Measurements from ENCODE around the gene NME3.

GRCh38 chr16:1817716-1818115 lies 46.4 kb upstream of the NME3 start:
- no peak for TF ChIP-seq CTCF (conservative IDR thresholded peaks at IDR 0.05; ENCODE audit: low read depth, low read length)
- no peak for TF ChIP-seq RAD21 (IDR thresholded peaks at IDR 0.05; ENCODE audit: low read length)
- no peak for TF ChIP-seq FOS (IDR thresholded peaks at IDR 0.05; ENCODE audit: low read depth, low read length)
- no peak for TF ChIP-seq MAZ (IDR thresholded peaks at IDR 0.05; ENCODE audit: borderline replicate concordance, low read depth, low read length)
- no peak for TF ChIP-seq POLR2A (IDR thresholded peaks at IDR 0.05; ENCODE audit: low read depth, low read length)
- no peak for TF ChIP-seq RCOR1 (IDR thresholded peaks at IDR 0.05; ENCODE audit: insufficient replicate concordance, low read length)
- no peak for TF ChIP-seq SMC3 (IDR thresholded peaks at IDR 0.05; ENCODE audit: low read depth, low read length)
- TF ChIP-seq BHLHE40 (IDR thresholded peaks at IDR 0.05; ENCODE audit: low read depth, low read length), result no peak
- no peak for TF ChIP-seq CEBPB (IDR thresholded peaks at IDR 0.05; ENCODE audit: low read depth, low read length)
- no peak for TF ChIP-seq RFX5 (IDR thresholded peaks at IDR 0.05; ENCODE audit: low read depth, low read length)
- no peak for TF ChIP-seq MXI1 (IDR thresholded peaks at IDR 0.05; ENCODE audit: borderline replicate concordance, low read depth, low read length)
- TF ChIP-seq ELK1 (IDR thresholded peaks at IDR 0.05; ENCODE audit: borderline replicate concordance, low read depth, low read length), result no peak
- TF ChIP-seq NFE2L2 (IDR thresholded peaks at IDR 0.05; ENCODE audit: low read depth, low read length), result no peak
